Measurements from ENCODE around the gene FOXA1. TPM values are rescaled to one million over a fixed set of nuclear protein-coding genes. Genes with fewer than 3 reads are reported as not detected.

Gene FOXA1
- total RNA-seq, 1 donor: 0.36 TPM

GRCh38 chr14:37545174-37545573 lies 49.9 kb downstream of the FOXA1 start:
- DNase-seq (ENCODE audit: insufficient read length, low spot score, missing footprints): no peak
- H3K27ac ChIP-seq (ENCODE audit: low read depth, low read length): no peak overlapping the region
- H3K4me1 ChIP-seq (ENCODE audit: insufficient read depth, low read length): peaks cover 5% of the 10 kb centered on the region
- H3K4me3 ChIP-seq (ENCODE audit: insufficient read depth, low read length): no peak overlapping the region
- H3K4me2 ChIP-seq (ENCODE audit: insufficient read depth, low read length): no peak overlapping the region
- no peaks in the 10 kb centered on the region for H3K9me3 ChIP-seq (ENCODE audit: low read depth, low read length)
- H3K79me2 ChIP-seq (ENCODE audit: insufficient read depth, low read length): no peaks in the 10 kb centered on the region
- no peaks in the 10 kb centered on the region for H3K27me3 ChIP-seq (ENCODE audit: insufficient read depth, low read length)
- H3K36me3 ChIP-seq (ENCODE audit: insufficient read depth, low read length): no peaks in the 10 kb centered on the region
- H4K20me1 ChIP-seq (ENCODE audit: insufficient read depth, low read length): no peaks in the 10 kb centered on the region
- no peak overlapping the region for H2AFZ ChIP-seq (ENCODE audit: low read length)
- no peak for TF ChIP-seq CTCF (IDR thresholded peaks at IDR 0.05; ENCODE audit: extremely low read depth, low read depth, low read length)

GRCh38 chr14:37544407-37544806 lies 50.6 kb downstream of the FOXA1 start:
- H3K36me3 ChIP-seq (ENCODE audit: insufficient read depth, low read length): no peaks in the 10 kb centered on the region
- no peaks in the 10 kb centered on the region for H4K20me1 ChIP-seq (ENCODE audit: insufficient read depth, low read length)
- no peak for TF ChIP-seq CTCF (IDR thresholded peaks at IDR 0.05; ENCODE audit: extremely low read depth, low read depth, low read length)
- H3K27ac ChIP-seq (ENCODE audit: low read depth, low read length): no peak overlapping the region
- no peaks in the 10 kb centered on the region for H3K27me3 ChIP-seq (ENCODE audit: insufficient read depth, low read length)
- H3K79me2 ChIP-seq (ENCODE audit: insufficient read depth, low read length): no peaks in the 10 kb centered on the region
- no peak overlapping the region for H2AFZ ChIP-seq (ENCODE audit: low read length)
- H3K4me1 ChIP-seq (ENCODE audit: insufficient read depth, low read length): peaks cover 5% of the 10 kb centered on the region
- no peak overlapping the region for H3K4me2 ChIP-seq (ENCODE audit: insufficient read depth, low read length)
- no peak overlapping the region for H3K4me3 ChIP-seq (ENCODE audit: insufficient read depth, low read length)
- no peaks in the 10 kb centered on the region for H3K9me3 ChIP-seq (ENCODE audit: low read depth, low read length)
- DNase-seq (ENCODE audit: insufficient read length, low spot score, missing footprints): no peak

GRCh38 chr14:37539992-37540391 lies 55.1 kb downstream of the FOXA1 start:
- no peaks in the 10 kb centered on the region for H3K9me3 ChIP-seq (ENCODE audit: low read depth, low read length)
- H2AFZ ChIP-seq (ENCODE audit: low read length): no peak overlapping the region
- no peaks in the 10 kb centered on the region for H4K20me1 ChIP-seq (ENCODE audit: insufficient read depth, low read length)
- no peaks in the 10 kb centered on the region for H3K36me3 ChIP-seq (ENCODE audit: insufficient read depth, low read length)
- H3K27ac ChIP-seq (ENCODE audit: low read depth, low read length): no peak overlapping the region
- no peaks in the 10 kb centered on the region for H3K79me2 ChIP-seq (ENCODE audit: insufficient read depth, low read length)
- no peak for TF ChIP-seq CTCF (IDR thresholded peaks at IDR 0.05; ENCODE audit: extremely low read depth, low read depth, low read length)
- no peak overlapping the region for H3K4me3 ChIP-seq (ENCODE audit: insufficient read depth, low read length)
- no peak overlapping the region for H3K4me2 ChIP-seq (ENCODE audit: insufficient read depth, low read length)
- no peak for DNase-seq (ENCODE audit: insufficient read length, low spot score, missing footprints)
- H3K4me1 ChIP-seq (ENCODE audit: insufficient read depth, low read length): no peaks in the 10 kb centered on the region
- H3K27me3 ChIP-seq (ENCODE audit: insufficient read depth, low read length): no peaks in the 10 kb centered on the region

Other genes starting within 250 kb of the FOXA1 start
- under 0.01 TPM in 2 replicates for gene TTC6, start 380 bp upstream of the FOXA1 start, total RNA-seq

All from osteoblast (primary cell).